Measurements from ENCODE around the gene AOX1.

- TF ChIP-seq JUN (IDR thresholded peaks at IDR 0.05) (no peak), CBX8 (IDR thresholded peaks at IDR 0.05) (no peak), CTCF (IDR thresholded peaks at IDR 0.05) (no peak), KDM1A (IDR thresholded peaks at IDR 0.05; ENCODE audit: low read depth) (no peak), HMGXB4 (CRISPR knock-in tag; IDR thresholded peaks at IDR 0.05; ENCODE audit: borderline replicate concordance) (no peak), CHD2 (IDR thresholded peaks at IDR 0.05; ENCODE audit: low read length, partially characterized antibody) (no peak), USF2 (IDR thresholded peaks at IDR 0.05) (no peak), SMC3 (IDR thresholded peaks at IDR 0.05) (no peak), PBX3 (IDR thresholded peaks at IDR 0.05) (no peak), JUNB (IDR thresholded peaks at IDR 0.05) (no peak), CHD4 (IDR thresholded peaks at IDR 0.05; ENCODE audit: borderline replicate concordance) (no peak), POLR2A (IDR thresholded peaks at IDR 0.05; ENCODE audit: low read length) (no peak)
- TF ChIP-seq, protein P1, sequence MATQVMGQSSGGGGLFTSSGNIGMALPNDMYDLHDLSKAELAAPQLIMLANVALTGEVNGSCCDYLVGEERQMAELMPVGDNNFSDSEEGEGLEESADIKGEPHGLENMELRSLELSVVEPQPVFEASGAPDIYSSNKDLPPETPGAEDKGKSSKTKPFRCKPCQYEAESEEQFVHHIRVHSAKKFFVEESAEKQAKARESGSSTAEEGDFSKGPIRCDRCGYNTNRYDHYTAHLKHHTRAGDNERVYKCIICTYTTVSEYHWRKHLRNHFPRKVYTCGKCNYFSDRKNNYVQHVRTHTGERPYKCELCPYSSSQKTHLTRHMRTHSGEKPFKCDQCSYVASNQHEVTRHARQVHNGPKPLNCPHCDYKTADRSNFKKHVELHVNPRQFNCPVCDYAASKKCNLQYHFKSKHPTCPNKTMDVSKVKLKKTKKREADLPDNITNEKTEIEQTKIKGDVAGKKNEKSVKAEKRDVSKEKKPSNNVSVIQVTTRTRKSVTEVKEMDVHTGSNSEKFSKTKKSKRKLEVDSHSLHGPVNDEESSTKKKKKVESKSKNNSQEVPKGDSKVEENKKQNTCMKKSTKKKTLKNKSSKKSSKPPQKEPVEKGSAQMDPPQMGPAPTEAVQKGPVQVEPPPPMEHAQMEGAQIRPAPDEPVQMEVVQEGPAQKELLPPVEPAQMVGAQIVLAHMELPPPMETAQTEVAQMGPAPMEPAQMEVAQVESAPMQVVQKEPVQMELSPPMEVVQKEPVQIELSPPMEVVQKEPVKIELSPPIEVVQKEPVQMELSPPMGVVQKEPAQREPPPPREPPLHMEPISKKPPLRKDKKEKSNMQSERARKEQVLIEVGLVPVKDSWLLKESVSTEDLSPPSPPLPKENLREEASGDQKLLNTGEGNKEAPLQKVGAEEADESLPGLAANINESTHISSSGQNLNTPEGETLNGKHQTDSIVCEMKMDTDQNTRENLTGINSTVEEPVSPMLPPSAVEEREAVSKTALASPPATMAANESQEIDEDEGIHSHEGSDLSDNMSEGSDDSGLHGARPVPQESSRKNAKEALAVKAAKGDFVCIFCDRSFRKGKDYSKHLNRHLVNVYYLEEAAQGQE (IDR thresholded peaks at IDR 0.05): no peak
These were observed 92.1 kb downstream of the AOX1 start for GRCh38 chr2:200677721-200678532.
